Fibroblast of lung (primary cell): ENCODE measurements around the gene JAM2.

Experiments used
- EZH2 ChIP-seq: IDR thresholded peaks from 2 replicates; pipeline ENCODE4 v1.5.1; 2012; ENCODE audit warnings: low read length, control low read depth, mild to moderate bottlenecking; ENCODE audit errors: missing control alignments
- TF ChIP-seq, protein P1 (sequence below), 2 donors: IDR thresholded peaks in 1 of 2; conservative IDR thresholded peaks in 1 of 2; 1 replicate in 1 of 2; 2 replicates in 1 of 2; pipeline ENCODE4 v1.5.1; 2011 to 2012; ENCODE audit warnings: low read length in 2 of 2, control low read depth in 1 of 2, inconsistent platforms in 1 of 2, low read depth in 1 of 2, mild to moderate bottlenecking in 1 of 2

DNA sequence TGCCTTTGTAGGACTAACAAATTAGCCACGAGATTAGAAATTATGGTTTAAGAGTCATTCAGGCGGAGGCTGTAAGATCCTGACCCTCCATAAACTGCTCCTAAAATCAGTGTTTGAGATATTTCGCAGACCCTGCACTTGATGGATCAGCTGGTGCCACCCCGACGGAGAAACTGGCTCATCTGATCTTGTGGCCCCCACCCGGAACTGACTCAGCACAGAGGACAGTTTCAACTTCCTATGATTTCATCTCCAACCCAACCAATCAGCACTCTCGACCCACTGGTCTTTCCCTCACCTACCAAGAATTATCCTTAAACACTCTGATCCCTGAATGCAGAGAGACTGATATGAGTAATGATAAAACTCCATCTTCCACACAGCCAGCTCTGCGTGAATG lies 3.7 kb upstream of the JAM2 start:
- TF ChIP-seq, protein P1, sequence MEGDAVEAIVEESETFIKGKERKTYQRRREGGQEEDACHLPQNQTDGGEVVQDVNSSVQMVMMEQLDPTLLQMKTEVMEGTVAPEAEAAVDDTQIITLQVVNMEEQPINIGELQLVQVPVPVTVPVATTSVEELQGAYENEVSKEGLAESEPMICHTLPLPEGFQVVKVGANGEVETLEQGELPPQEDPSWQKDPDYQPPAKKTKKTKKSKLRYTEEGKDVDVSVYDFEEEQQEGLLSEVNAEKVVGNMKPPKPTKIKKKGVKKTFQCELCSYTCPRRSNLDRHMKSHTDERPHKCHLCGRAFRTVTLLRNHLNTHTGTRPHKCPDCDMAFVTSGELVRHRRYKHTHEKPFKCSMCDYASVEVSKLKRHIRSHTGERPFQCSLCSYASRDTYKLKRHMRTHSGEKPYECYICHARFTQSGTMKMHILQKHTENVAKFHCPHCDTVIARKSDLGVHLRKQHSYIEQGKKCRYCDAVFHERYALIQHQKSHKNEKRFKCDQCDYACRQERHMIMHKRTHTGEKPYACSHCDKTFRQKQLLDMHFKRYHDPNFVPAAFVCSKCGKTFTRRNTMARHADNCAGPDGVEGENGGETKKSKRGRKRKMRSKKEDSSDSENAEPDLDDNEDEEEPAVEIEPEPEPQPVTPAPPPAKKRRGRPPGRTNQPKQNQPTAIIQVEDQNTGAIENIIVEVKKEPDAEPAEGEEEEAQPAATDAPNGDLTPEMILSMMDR (conservative IDR thresholded peaks at IDR 0.05 in 1 of 2, IDR thresholded peaks at IDR 0.05 in 1 of 2; ENCODE audit: low read depth in 1 of 2, low read length in 2 of 2) = no peak
- TF ChIP-seq EZH2 = no peak
